Uterus (tissue), 2 donors: ENCODE results near the gene DBNDD1.

Experiments
- POLR2A ChIP-seq, 2 donors: fragments of 450-650 bp; IDR thresholded peaks; one replicate each; pipeline ENCODE4 v1.6.1; 2016; ENCODE audit warnings: antibody characterized with exemption in 2 of 2, mild to moderate bottlenecking in 1 of 2, moderate library complexity in 1 of 2
- TF ChIP-seq, protein P1 (sequence below), 4 experiments: fragments of 200-600 bp in 2 of 4; fragments of 450-650 bp in 2 of 4; sonication (generic) in 2 of 4; IDR thresholded peaks; one replicate each; pipeline ENCODE4 v1.5.1; 2016 to 2019; ENCODE audit warnings: antibody characterized with exemption in 4 of 4, mild to moderate bottlenecking in 2 of 4, moderate library complexity in 1 of 4

DNA sequence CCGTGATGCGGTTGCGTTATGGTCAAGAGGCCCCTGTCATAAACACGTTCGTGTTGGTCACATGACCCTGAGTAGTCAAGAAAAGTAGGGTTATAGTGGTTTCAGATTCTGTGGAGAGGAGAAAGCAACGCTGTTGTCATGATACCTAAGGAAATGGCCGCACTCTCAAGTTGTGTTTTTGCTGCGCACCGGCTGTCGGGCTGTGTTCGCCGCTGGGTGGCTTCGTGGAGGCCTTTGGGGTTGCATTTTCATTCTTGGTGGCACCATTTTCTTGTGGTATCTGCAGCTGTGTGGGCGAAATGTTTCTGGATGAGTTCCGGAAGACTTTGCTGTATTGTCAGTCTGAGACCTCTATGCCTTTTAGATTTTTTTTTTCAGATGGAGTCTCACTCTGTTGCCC lies 35.7 kb downstream of the DBNDD1 start:
- TF ChIP-seq, protein P1, sequence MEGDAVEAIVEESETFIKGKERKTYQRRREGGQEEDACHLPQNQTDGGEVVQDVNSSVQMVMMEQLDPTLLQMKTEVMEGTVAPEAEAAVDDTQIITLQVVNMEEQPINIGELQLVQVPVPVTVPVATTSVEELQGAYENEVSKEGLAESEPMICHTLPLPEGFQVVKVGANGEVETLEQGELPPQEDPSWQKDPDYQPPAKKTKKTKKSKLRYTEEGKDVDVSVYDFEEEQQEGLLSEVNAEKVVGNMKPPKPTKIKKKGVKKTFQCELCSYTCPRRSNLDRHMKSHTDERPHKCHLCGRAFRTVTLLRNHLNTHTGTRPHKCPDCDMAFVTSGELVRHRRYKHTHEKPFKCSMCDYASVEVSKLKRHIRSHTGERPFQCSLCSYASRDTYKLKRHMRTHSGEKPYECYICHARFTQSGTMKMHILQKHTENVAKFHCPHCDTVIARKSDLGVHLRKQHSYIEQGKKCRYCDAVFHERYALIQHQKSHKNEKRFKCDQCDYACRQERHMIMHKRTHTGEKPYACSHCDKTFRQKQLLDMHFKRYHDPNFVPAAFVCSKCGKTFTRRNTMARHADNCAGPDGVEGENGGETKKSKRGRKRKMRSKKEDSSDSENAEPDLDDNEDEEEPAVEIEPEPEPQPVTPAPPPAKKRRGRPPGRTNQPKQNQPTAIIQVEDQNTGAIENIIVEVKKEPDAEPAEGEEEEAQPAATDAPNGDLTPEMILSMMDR (IDR thresholded peaks at IDR 0.05), result no peak
- no peak for TF ChIP-seq POLR2A (IDR thresholded peaks at IDR 0.05)
